NCI-H2029 treated with DMSO at 0.1 percent for 48 hours (cell line): ENCODE results near the gene SHROOM2.
"Not testable (repeated sequence)": the region's sequence is repeated elsewhere in the genome, so short reads cannot be mapped to it uniquely, and the experiment has no call there.

Experiments
- DNase-seq: peaks from one replicate; lab custom pipeline; 2025; lab: John Stamatoyannopoulos, UW

Gene SHROOM2

GRCh38 chrX:9785944-9786797 is at the start of gene SHROOM2:
Gene SHROOM2, plus strand, starts transcription at chrX:9786429. Its CDS starts 117 bp downstream, at chrX:9786546.
- DNase-seq = no peak

GRCh38 chrX:9737363-9737762 is 48.9 kb upstream of the SHROOM2 start:
- no peak for DNase-seq

GRCh38 chrX:9738151-9738550 is 48.1 kb upstream of the SHROOM2 start:
- no peak for DNase-seq

GRCh38 chrX:9739130-9739529 is 47.1 kb upstream of the SHROOM2 start:
- DNase-seq = no peak

- DNase-seq = no peak
These were observed 40.7 kb upstream of the SHROOM2 start for GRCh38 chrX:9745417-9746115.

GRCh38 chrX:9746148-9746888 is 39.9 kb upstream of the SHROOM2 start:
- DNase-seq = no peak

GRCh38 chrX:9747644-9748043 is 38.6 kb upstream of the SHROOM2 start:
- no peak for DNase-seq

GRCh38 chrX:9749146-9749692 is 37.0 kb upstream of the SHROOM2 start:
- DNase-seq = no peak

GRCh38 chrX:9757366-9757765 is 28.9 kb upstream of the SHROOM2 start:
- DNase-seq = no peak

GRCh38 chrX:9758021-9758638 is 28.1 kb upstream of the SHROOM2 start:
- DNase-seq = no peak

GRCh38 chrX:9759337-9759736 is 26.9 kb upstream of the SHROOM2 start:
- no peak for DNase-seq

GRCh38 chrX:9765072-9765736 is 21.0 kb upstream of the SHROOM2 start:
- no peak for DNase-seq

GRCh38 chrX:9765737-9766097 is 20.5 kb upstream of the SHROOM2 start, which contains the start of gene GPR143:
Gene GPR143, minus strand, starts transcription at chrX:9765847. Its CDS starts 30 bp downstream, at chrX:9765817.
- no peak for DNase-seq

GRCh38 chrX:9767375-9767774 is 18.9 kb upstream of the SHROOM2 start:
- DNase-seq = no peak

GRCh38 chrX:9768321-9768839 is 17.8 kb upstream of the SHROOM2 start:
- DNase-seq = not testable (repeated sequence)

GRCh38 chrX:9770319-9770718 is 15.9 kb upstream of the SHROOM2 start:
- DNase-seq = no peak

GRCh38 chrX:9772943-9773342 is 13.3 kb upstream of the SHROOM2 start:
- DNase-seq = no peak

- DNase-seq = no peak
These were observed 10.3 kb upstream of the SHROOM2 start for GRCh38 chrX:9775930-9776329.

GRCh38 chrX:9781941-9782340 is 4.3 kb upstream of the SHROOM2 start:
- DNase-seq = no peak

GRCh38 chrX:9784332-9784731 is 1.9 kb upstream of the SHROOM2 start:
- DNase-seq = no peak
